Cardiac fibroblast (primary cell): ENCODE data around the gene CANX.
A peak's percentile ranks its signal among the peaks of the same experiment; 100 is the strongest.

Experiments
- DNase-seq, 2 donors: peaks; one replicate each; pipeline versions ENCODE4 v3.0.0 to v3.0.0-alpha.2; 2010; ENCODE audit warnings: low read depth in 2 of 2
- H3K4me3 ChIP-seq, 2 donors: replicated peaks in 1 of 2; 1 replicate in 1 of 2; 2 replicates in 1 of 2; pipeline ENCODE4 v1.5.1; 2011; ENCODE audit warnings: low read depth in 2 of 2, low read length in 2 of 2, mild to moderate bottlenecking in 2 of 2, moderate library complexity in 1 of 2
- CTCF ChIP-seq: IDR thresholded peaks from one replicate; pipeline ENCODE4 v1.5.1; 2011; ENCODE audit warnings: low read depth, mild to moderate bottlenecking, low read length, inconsistent platforms

CANX gene

GRCh38 chr5:179727106-179727505 lies 28.3 kb downstream of the CANX start:
- no peak for TF ChIP-seq CTCF
- no peak for DNase-seq
- no peak overlapping the region for H3K4me3 ChIP-seq

GRCh38 chr5:179729303-179729702 lies 30.5 kb downstream of the CANX start:
- no peak overlapping the region for H3K4me3 ChIP-seq
- DNase-seq = no peak
- no peak for TF ChIP-seq CTCF

GRCh38 chr5:179729727-179730126 lies 31.0 kb downstream of the CANX start:
- DNase-seq = no peak
- TF ChIP-seq CTCF = no peak
- no peak overlapping the region for H3K4me3 ChIP-seq

GRCh38 chr5:179730356-179730755 lies 31.6 kb downstream of the CANX start:
- no peak for TF ChIP-seq CTCF
- DNase-seq = no peak
- no peak overlapping the region for H3K4me3 ChIP-seq

GRCh38 chr5:179730852-179731251 lies 32.1 kb downstream of the CANX start:
- peak in 1 of 2 donors; percentile 32 for DNase-seq
- no peak for TF ChIP-seq CTCF
- no peak overlapping the region for H3K4me3 ChIP-seq

- DNase-seq = peak; percentile 87 to 96
- no peak for TF ChIP-seq CTCF
- H3K4me3 ChIP-seq = peak overlapping the region; percentile 25 to 40
Observed at GRCh38 chr5:179731791-179732411, 33.1 kb downstream of the CANX start.

- peak; percentile 100 for DNase-seq
- H3K4me3 ChIP-seq = peak within 1 kb of the TSS; percentile 66 to 79
- no peak for TF ChIP-seq CTCF
Observed at GRCh38 chr5:179732412-179732917, 33.7 kb downstream of the CANX start, which contains the start of gene MAML1. MAML1 (plus strand) TSS chr5:179732822; CDS start chr5:179733113, 291 bp downstream.
